ENCODE results near the gene CRTC1. TPM values are rescaled to one million over a fixed set of nuclear protein-coding genes. Genes with fewer than 3 reads are reported as not detected.
A peak's percentile ranks its signal among the peaks of the same experiment; 100 is the strongest.

CRTC1 gene
- total RNA-seq, 4 donors from 2014 or later = 2.8 to 8.8 (median 3.7) TPM

DNA sequence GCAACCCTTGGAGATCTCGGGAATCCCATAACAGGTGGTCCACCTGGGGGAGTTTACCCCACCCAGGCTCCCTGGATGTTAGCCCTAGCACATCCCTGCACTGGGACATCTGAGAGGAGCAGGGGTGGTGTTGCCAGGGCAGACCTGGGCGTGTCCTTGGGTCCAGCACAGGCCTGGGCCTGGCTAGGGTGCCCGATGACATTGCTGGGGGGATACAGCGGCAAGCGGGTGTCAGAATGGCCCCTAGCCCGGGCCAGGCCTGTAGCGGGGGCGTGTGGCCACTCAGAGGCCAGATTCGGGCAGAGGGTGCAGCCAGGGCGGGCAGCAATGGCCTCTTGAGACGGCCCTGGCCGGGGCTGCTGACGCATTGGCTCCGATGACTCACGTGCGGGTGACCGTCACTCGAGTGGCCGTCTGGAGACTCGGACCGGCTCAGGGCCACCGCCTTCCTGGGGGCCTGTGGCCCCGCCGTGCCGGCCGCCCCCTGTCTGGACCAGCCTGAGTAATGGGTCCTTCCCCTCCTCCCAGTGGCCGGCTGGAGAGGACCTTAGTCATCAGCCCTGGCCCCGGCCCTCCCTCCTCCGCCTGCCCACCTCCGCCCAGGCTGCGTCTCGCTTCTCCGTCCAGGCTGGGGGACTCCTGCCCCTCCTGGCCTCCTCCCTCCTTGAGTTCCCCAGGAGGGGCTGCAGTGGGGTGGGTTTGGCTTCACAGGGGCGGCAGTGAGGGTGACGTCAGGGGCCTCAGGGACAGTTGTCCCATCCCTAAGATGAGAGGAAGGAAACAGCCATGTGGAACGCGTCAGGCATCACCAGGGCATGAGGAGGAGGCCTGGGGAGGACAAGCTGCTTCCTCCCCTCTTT, 23.2 kb upstream of the CRTC1 start:
- Histone ChIP-seq H3K9me3 (no peaks in the 10 kb centered on the region), H3K4me1 (peaks cover 50 to 63% of the 10 kb centered on the region in 2 donors), H3K27me3 (no peaks in the 10 kb centered on the region), H3K36me3 (no peaks in the 10 kb centered on the region), H3K4me3 (peak overlapping the region in 3 of 4 donors; percentile 16 to 41 (median 22)), H3K27ac (peak overlapping the region; percentile 71 to 86 (median 82))
- intact Hi-C loops (cut with DNase I; ENCODE audit: low total_unique reads) = no loop called here
- DNase-seq = peak; percentile 77 to 81
- peak; percentile 75 to 78 for ATAC-seq
- TF ChIP-seq POLR2A (IDR thresholded peaks at IDR 0.05) = peak in 1 of 2 donors; percentile 23
- no peak for TF ChIP-seq CTCF (IDR thresholded peaks at IDR 0.05 in 4 of 5, conservative IDR thresholded peaks at IDR 0.05 in 1 of 5)
- in situ Hi-C loops (cut with MboI; ENCODE audit: low sequenced_read_pairs in 4 of 4) = no loop called here

GRCh38 chr19:18660939-18661670, 22.4 kb upstream of the CRTC1 start:
- Histone ChIP-seq H3K4me3 (peak overlapping the region in 1 of 4 donors; percentile 41), H3K27me3 (no peaks in the 10 kb centered on the region), H3K36me3 (no peaks in the 10 kb centered on the region), H3K27ac (peak overlapping the region; percentile 71 to 86 (median 82)), H3K9me3 (no peaks in the 10 kb centered on the region), H3K4me1 (peaks cover 50 to 69% of the 10 kb centered on the region in 2 donors)
- in situ Hi-C loops (cut with MboI; ENCODE audit: low sequenced_read_pairs in 4 of 4) = no loop called here
- ATAC-seq = no peak
- TF ChIP-seq POLR2A (IDR thresholded peaks at IDR 0.05) (no peak), CTCF (IDR thresholded peaks at IDR 0.05 in 4 of 5, conservative IDR thresholded peaks at IDR 0.05 in 1 of 5) (no peak)
- DNase-seq = no peak
- intact Hi-C loops (cut with DNase I; ENCODE audit: low total_unique reads) = no loop called here

GRCh38 chr19:18662972-18663732, 20.3 kb upstream of the CRTC1 start:
- no peak for ATAC-seq
- H3K36me3 ChIP-seq = peaks cover 0 to 3% of the 10 kb centered on the region in 2 donors
- no peaks in the 10 kb centered on the region for H3K9me3 ChIP-seq
- no peak for DNase-seq
- TF ChIP-seq POLR2A (IDR thresholded peaks at IDR 0.05) (no peak), CTCF (IDR thresholded peaks at IDR 0.05 in 4 of 5, conservative IDR thresholded peaks at IDR 0.05 in 1 of 5) (no peak)
- peaks cover 40 to 58% of the 10 kb centered on the region in 2 donors for H3K4me1 ChIP-seq
- in situ Hi-C loops (cut with MboI; ENCODE audit: low sequenced_read_pairs in 4 of 4) = no loop called here
- H3K27me3 ChIP-seq = no peaks in the 10 kb centered on the region
- no peak overlapping the region for H3K27ac ChIP-seq
- H3K4me3 ChIP-seq = no peak overlapping the region
- intact Hi-C loops (cut with DNase I; ENCODE audit: low total_unique reads) = no loop called here

DNA sequence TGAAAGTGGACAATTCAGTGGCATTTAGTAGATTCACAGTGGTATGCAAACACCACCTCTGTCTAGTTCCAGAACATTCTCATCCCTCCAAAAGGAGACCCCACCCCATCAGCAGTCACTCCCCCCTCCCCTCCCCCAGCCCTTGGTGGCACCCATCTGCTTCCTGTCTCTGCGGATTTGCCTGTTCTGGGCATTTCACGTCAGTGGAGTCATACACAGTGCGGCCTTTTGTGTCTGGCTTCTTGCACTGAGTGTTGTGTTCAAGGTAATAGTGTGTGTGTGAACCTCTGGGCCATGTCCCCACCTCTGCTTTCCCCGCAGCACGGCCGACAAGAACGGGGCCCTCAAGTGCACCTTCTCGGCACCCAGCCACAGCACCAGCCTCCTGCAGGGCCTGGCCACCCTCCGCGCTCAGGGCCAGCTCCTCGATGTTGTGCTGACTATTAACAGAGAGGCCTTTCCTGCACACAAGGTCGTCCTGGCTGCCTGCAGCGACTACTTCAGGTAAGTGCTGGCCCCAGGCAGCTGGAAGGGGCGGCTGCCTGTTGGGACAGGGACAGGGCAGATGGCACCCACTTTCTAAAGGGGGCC, 19.4 kb upstream of the CRTC1 start:
- Histone ChIP-seq H3K4me1 (peaks cover 32 to 50% of the 10 kb centered on the region in 2 donors), H3K27ac (no peak overlapping the region), H3K27me3 (no peaks in the 10 kb centered on the region), H3K9me3 (no peaks in the 10 kb centered on the region), H3K4me3 (no peak overlapping the region), H3K36me3 (peaks cover 0 to 11% of the 10 kb centered on the region in 2 donors)
- in situ Hi-C loops (cut with MboI; ENCODE audit: low sequenced_read_pairs in 4 of 4) = no loop called here
- TF ChIP-seq POLR2A (IDR thresholded peaks at IDR 0.05) (no peak), CTCF (IDR thresholded peaks at IDR 0.05 in 4 of 5, conservative IDR thresholded peaks at IDR 0.05 in 1 of 5) (no peak)
- intact Hi-C loops (cut with DNase I; ENCODE audit: low total_unique reads) = no loop called here
- ATAC-seq (no peak), DNase-seq (no peak)
